Liver (tissue), 3 donors: ENCODE data around the gene GALNT14.

Source experiments
- CTCF ChIP-seq: fragments of 150-350 bp; IDR thresholded peaks from 2 replicates; pipeline ENCODE4 v1.5.1; 2017; ENCODE audit warnings: improper control_type of control experiment, low read depth, low read length; ENCODE audit not compliant: missing input control
- EGR1 ChIP-seq, 2 donors: IDR thresholded peaks; 2 replicates each; pipeline ENCODE4 v1.6.1; 2016 to 2018; ENCODE audit warnings: antibody characterized with exemption in 2 of 2, low read depth in 2 of 2
- FOXA1 ChIP-seq: IDR thresholded peaks from 2 replicates; pipeline ENCODE4 v1.6.1; 2016; ENCODE audit warnings: antibody characterized with exemption
- FOXA2 ChIP-seq: IDR thresholded peaks from 2 replicates; pipeline ENCODE4 v1.6.1; 2016; ENCODE audit warnings: antibody characterized with exemption
- GABPA ChIP-seq, 2 donors: IDR thresholded peaks in 1 of 2; conservative IDR thresholded peaks in 1 of 2; 2 replicates each; pipeline ENCODE4 v1.6.1; 2016; ENCODE audit warnings: antibody characterized with exemption in 2 of 2, mild to moderate bottlenecking in 1 of 2, moderate library complexity in 1 of 2
- HNF4A ChIP-seq, 2 donors: conservative IDR thresholded peaks; 2 replicates each; pipeline ENCODE4 v1.6.1; 2016; ENCODE audit warnings: antibody characterized with exemption in 2 of 2, mild to moderate bottlenecking in 2 of 2
- JUND ChIP-seq, 2 donors: IDR thresholded peaks; 2 replicates each; pipeline ENCODE4 v1.6.1; 2016; ENCODE audit warnings: antibody characterized with exemption in 2 of 2
- MAX ChIP-seq: IDR thresholded peaks from 2 replicates; pipeline ENCODE4 v1.6.1; 2016; ENCODE audit warnings: antibody characterized with exemption
- RAD21 ChIP-seq, 2 donors: IDR thresholded peaks; 2 replicates each; pipeline ENCODE4 v1.6.1; 2016; ENCODE audit warnings: antibody characterized with exemption in 2 of 2, mild to moderate bottlenecking in 2 of 2
- SP1 ChIP-seq: IDR thresholded peaks from 2 replicates; pipeline ENCODE4 v1.6.1; 2018; ENCODE audit warnings: antibody characterized with exemption, mild to moderate bottlenecking
- TAF1 ChIP-seq: conservative IDR thresholded peaks from 2 replicates; pipeline ENCODE4 v1.6.1; 2016; ENCODE audit warnings: antibody characterized with exemption, mild to moderate bottlenecking
- TF ChIP-seq, protein P1 (sequence below): IDR thresholded peaks from 2 replicates; pipeline ENCODE4 v1.6.1; 2016; ENCODE audit warnings: antibody characterized with exemption
- TF ChIP-seq, protein P2 (sequence below): IDR thresholded peaks from 2 replicates; pipeline ENCODE4 v1.6.1; 2016; ENCODE audit warnings: antibody characterized with exemption, mild to moderate bottlenecking
- donor health status: healthy.
- donor health status: healthy.

- TF ChIP-seq GABPA (IDR thresholded peaks at IDR 0.05 in 1 of 2, conservative IDR thresholded peaks at IDR 0.05 in 1 of 2) (no peak), CTCF (no peak), HNF4A (conservative IDR thresholded peaks at IDR 0.05) (no peak), MAX (no peak), JUND (IDR thresholded peaks at IDR 0.05) (no peak), SP1 (no peak), EGR1 (IDR thresholded peaks at IDR 0.05; ENCODE audit: low read depth in 2 of 2) (no peak), TAF1 (no peak), RAD21 (IDR thresholded peaks at IDR 0.05) (no peak), FOXA2 (no peak), FOXA1 (no peak)
- TF ChIP-seq, protein P1, sequence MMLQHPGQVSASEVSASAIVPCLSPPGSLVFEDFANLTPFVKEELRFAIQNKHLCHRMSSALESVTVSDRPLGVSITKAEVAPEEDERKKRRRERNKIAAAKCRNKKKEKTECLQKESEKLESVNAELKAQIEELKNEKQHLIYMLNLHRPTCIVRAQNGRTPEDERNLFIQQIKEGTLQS: no peak
- TF ChIP-seq, protein P2, sequence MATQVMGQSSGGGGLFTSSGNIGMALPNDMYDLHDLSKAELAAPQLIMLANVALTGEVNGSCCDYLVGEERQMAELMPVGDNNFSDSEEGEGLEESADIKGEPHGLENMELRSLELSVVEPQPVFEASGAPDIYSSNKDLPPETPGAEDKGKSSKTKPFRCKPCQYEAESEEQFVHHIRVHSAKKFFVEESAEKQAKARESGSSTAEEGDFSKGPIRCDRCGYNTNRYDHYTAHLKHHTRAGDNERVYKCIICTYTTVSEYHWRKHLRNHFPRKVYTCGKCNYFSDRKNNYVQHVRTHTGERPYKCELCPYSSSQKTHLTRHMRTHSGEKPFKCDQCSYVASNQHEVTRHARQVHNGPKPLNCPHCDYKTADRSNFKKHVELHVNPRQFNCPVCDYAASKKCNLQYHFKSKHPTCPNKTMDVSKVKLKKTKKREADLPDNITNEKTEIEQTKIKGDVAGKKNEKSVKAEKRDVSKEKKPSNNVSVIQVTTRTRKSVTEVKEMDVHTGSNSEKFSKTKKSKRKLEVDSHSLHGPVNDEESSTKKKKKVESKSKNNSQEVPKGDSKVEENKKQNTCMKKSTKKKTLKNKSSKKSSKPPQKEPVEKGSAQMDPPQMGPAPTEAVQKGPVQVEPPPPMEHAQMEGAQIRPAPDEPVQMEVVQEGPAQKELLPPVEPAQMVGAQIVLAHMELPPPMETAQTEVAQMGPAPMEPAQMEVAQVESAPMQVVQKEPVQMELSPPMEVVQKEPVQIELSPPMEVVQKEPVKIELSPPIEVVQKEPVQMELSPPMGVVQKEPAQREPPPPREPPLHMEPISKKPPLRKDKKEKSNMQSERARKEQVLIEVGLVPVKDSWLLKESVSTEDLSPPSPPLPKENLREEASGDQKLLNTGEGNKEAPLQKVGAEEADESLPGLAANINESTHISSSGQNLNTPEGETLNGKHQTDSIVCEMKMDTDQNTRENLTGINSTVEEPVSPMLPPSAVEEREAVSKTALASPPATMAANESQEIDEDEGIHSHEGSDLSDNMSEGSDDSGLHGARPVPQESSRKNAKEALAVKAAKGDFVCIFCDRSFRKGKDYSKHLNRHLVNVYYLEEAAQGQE: no peak
Measured at GRCh38 chr2:31066551-31066950, 71.7 kb downstream of the GALNT14 start.
